ENCODE measurements around the gene PHYHD1.

- TF ChIP-seq CTCF (IDR thresholded peaks at IDR 0.05): no peak
- no peak for TF ChIP-seq POLR2A (IDR thresholded peaks at IDR 0.05)
Measured at GRCh38 chr9:128908372-128908771, 12.4 kb upstream of the PHYHD1 start.
